HepG2 (cell line): ENCODE results near the gene GABRB1. TPM values are rescaled to one million over a fixed set of nuclear protein-coding genes. Genes with fewer than 3 reads are reported as not detected.

ENCODE experiments used
- ATAD3A ChIP-seq: sonication (generic); formaldehyde crosslinking; IDR thresholded peaks from 2 replicates; pipeline ENCODE4 v1.4.0; 2020; ENCODE audit warnings: missing genetic modification reagents
- BHLHE40 ChIP-seq: IDR thresholded peaks from 2 replicates; pipeline ENCODE4 v1.6.1; 2011; ENCODE audit warnings: low read length, improper control_type of control experiment
- CBX1 ChIP-seq: IDR thresholded peaks from one replicate; pipeline ENCODE4 v1.6.1; 2016; ENCODE audit warnings: antibody characterized with exemption, low read depth
- CHCHD3 ChIP-seq: sonication (generic); formaldehyde crosslinking; IDR thresholded peaks from 2 replicates; pipeline ENCODE4 v1.8.0; 2022; ENCODE audit warnings: mild to moderate bottlenecking, missing genetic modification reagents, moderate library complexity
- HMGA1 ChIP-seq: sonication (generic); formaldehyde crosslinking; conservative IDR thresholded peaks from 2 replicates; pipeline ENCODE4 v1.4.0; 2020; ENCODE audit warnings: missing genetic modification reagents
- HNRNPK ChIP-seq: fragments of 200-400 bp; formaldehyde crosslinking; IDR thresholded peaks from 2 replicates; pipeline ENCODE4 v1.6.1; 2018; ENCODE audit warnings: low read length, low read depth, moderate library complexity, mild to moderate bottlenecking; ENCODE audit not compliant: poor library complexity, severe bottlenecking
- KDM2A ChIP-seq: sonication (generic); formaldehyde crosslinking; IDR thresholded peaks from 2 replicates; pipeline ENCODE4 v1.4.0; 2020; ENCODE audit warnings: low read depth, missing genetic modification reagents, borderline replicate concordance
- NCOA2 ChIP-seq: sonication (generic); formaldehyde crosslinking; IDR thresholded peaks from 2 replicates; pipeline ENCODE4 v1.8.0; 2022; ENCODE audit warnings: inconsistent platforms
- NR1H2 ChIP-seq: sonication (generic); formaldehyde crosslinking; IDR thresholded peaks from 2 replicates; pipeline ENCODE4 v1.8.1; 2022; ENCODE audit warnings: low read depth, missing genetic modification reagents, borderline replicate concordance
- RBAK ChIP-seq: sonication (generic); formaldehyde crosslinking; IDR thresholded peaks from 2 replicates; pipeline ENCODE4 v1.5.1; 2020; ENCODE audit warnings: mild to moderate bottlenecking, missing genetic modification reagents
- SNAI1 ChIP-seq: sonication (generic); formaldehyde crosslinking; IDR thresholded peaks from 2 replicates; pipeline ENCODE4 v1.5.0; 2020; ENCODE audit warnings: mild to moderate bottlenecking, missing genetic modification reagents, borderline replicate concordance
- ZNF180 ChIP-seq: sonication (generic); formaldehyde crosslinking; IDR thresholded peaks from 2 replicates; pipeline ENCODE4 v1.4.0; 2020; ENCODE audit warnings: low read depth, missing genetic modification reagents, borderline replicate concordance
- ZNF263 ChIP-seq: sonication (generic); formaldehyde crosslinking; IDR thresholded peaks from 2 replicates; pipeline ENCODE4 v1.4.0; 2020; ENCODE audit warnings: missing genetic modification reagents
- ZNF280B ChIP-seq: sonication (generic); formaldehyde crosslinking; IDR thresholded peaks from 2 replicates; pipeline ENCODE4 v1.5.0; 2020; ENCODE audit warnings: missing genetic modification reagents, mild to moderate bottlenecking, borderline replicate concordance
- ZNF282 ChIP-seq: fragments of 450-650 bp; IDR thresholded peaks from 2 replicates; pipeline ENCODE4 v1.6.1; 2018; ENCODE audit not compliant: partially characterized antibody
- ZNF496 ChIP-seq: sonication (generic); formaldehyde crosslinking; IDR thresholded peaks from 2 replicates; pipeline ENCODE4 v1.8.1; 2023; ENCODE audit warnings: mild to moderate bottlenecking, moderate library complexity, missing genetic modification reagents; ENCODE audit not compliant: insufficient replicate concordance
- ZNF720 ChIP-seq: sonication (generic); formaldehyde crosslinking; IDR thresholded peaks from 2 replicates; pipeline ENCODE4 v1.4.0; 2020; ENCODE audit warnings: missing genetic modification reagents
- ZNF772 ChIP-seq: sonication (generic); formaldehyde crosslinking; IDR thresholded peaks from 2 replicates; pipeline ENCODE4 v1.5.0; 2020; ENCODE audit warnings: mild to moderate bottlenecking, missing genetic modification reagents
- ZSCAN22 ChIP-seq: sonication (generic); formaldehyde crosslinking; IDR thresholded peaks from 2 replicates; pipeline ENCODE4 v1.4.0; 2020; ENCODE audit warnings: mild to moderate bottlenecking, missing genetic modification reagents
- polyA plus RNA-seq, 8 experiments: library from polyadenylated mRNA; depleted of rRNA in 3 of 8; stranded (reverse) in 7 of 8; unstranded in 1 of 8; fragments of >200 nt; fragmentation: Illumina TruSeq in 4 of 8; extraction: Trizol in 4 of 8; gene quantifications; 2 replicates each; pipeline versions ENCODE4 v1.2.1 to v1.2.3, GENCODE V29; 2011 to 2016; ENCODE audit warnings: low read depth in 4 of 8, missing spikeins in 1 of 8, mixed read lengths in 1 of 8; ENCODE audit not compliant: insufficient read depth in 1 of 8
- total RNA-seq, 5 experiments: library from RNA; depleted of rRNA; stranded (reverse); fragments of >200 nt; fragmentation: Illumina TruSeq; extraction: Trizol; gene quantifications; 2 replicates each; pipeline ENCODE4 v1.2.3, GENCODE V29; 2016; ENCODE audit warnings: low read depth in 1 of 5
- TF ChIP-seq, protein P1 (sequence below): sonication (generic); formaldehyde crosslinking; IDR thresholded peaks from 2 replicates; pipeline ENCODE4 v1.4.0; 2020; ENCODE audit warnings: missing genetic modification reagents
- TF ChIP-seq, protein P2 (sequence below): sonication (generic); formaldehyde crosslinking; IDR thresholded peaks from 2 replicates; pipeline ENCODE4 v1.5.1; 2020; ENCODE audit warnings: missing genetic modification reagents, mild to moderate bottlenecking, borderline replicate concordance
- TF ChIP-seq, protein P3 (sequence below): sonication (generic); formaldehyde crosslinking; IDR thresholded peaks from 2 replicates; pipeline ENCODE4 v1.8.1; 2023; ENCODE audit warnings: mild to moderate bottlenecking, missing genetic modification reagents

GABRB1 gene
- total and polyA plus RNA-seq, 2 of the 13 experiments (the other 11 are each of a cell fraction or from before 2014, with no cell fraction given): not detected

DNA sequence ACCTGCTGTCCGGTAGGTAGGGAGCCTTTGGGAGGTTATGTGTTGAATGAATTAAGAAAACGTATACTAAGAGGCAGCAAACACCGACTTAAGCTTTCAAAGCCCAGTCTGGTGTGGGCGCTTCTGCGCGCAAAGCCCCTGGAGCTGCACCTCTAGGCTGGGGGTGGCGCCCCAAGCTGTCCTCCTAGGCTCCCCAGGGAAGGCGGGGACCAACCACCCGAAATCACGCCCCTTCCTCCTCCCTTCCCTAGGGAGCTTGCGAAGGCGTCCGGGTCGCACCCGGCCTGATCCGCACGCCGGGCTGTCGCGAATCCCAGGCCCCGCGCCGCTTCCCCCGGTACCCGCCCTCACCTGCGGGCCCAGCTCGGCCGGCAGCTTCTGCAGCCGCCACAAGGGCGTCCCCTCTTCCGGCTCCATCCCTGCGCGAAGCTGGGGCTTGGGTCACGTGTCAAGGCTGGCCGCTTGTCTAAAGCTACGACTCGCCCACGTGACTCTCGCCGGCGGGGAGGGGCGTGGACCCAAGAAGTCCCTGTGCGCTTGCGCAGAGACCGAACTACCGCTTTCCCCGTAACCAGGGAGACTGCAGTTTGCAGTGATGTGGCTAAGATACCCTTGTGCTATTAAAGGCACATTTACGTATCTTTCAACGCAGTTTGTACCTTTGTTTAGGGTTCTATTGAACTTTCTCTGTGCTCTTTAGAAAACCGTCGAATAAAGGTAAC lies 432.0 kb downstream of the GABRB1 start, which contains the start of gene COMMD8 (continued):
- peak; percentile 79 for TF ChIP-seq KDM2A
- TF ChIP-seq SNAI1: no peak
- TF ChIP-seq, protein P1, sequence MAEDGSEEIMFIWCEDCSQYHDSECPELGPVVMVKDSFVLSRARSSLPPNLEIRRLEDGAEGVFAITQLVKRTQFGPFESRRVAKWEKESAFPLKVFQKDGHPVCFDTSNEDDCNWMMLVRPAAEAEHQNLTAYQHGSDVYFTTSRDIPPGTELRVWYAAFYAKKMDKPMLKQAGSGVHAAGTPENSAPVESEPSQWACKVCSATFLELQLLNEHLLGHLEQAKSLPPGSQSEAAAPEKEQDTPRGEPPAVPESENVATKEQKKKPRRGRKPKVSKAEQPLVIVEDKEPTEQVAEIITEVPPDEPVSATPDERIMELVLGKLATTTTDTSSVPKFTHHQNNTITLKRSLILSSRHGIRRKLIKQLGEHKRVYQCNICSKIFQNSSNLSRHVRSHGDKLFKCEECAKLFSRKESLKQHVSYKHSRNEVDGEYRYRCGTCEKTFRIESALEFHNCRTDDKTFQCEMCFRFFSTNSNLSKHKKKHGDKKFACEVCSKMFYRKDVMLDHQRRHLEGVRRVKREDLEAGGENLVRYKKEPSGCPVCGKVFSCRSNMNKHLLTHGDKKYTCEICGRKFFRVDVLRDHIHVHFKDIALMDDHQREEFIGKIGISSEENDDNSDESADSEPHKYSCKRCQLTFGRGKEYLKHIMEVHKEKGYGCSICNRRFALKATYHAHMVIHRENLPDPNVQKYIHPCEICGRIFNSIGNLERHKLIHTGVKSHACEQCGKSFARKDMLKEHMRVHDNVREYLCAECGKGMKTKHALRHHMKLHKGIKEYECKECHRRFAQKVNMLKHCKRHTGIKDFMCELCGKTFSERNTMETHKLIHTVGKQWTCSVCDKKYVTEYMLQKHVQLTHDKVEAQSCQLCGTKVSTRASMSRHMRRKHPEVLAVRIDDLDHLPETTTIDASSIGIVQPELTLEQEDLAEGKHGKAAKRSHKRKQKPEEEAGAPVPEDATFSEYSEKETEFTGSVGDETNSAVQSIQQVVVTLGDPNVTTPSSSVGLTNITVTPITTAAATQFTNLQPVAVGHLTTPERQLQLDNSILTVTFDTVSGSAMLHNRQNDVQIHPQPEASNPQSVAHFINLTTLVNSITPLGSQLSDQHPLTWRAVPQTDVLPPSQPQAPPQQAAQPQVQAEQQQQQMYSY (CRISPR knock-in tag): peak; percentile 88
- no peak for TF ChIP-seq NR1H2 (CRISPR knock-in tag)
- TF ChIP-seq NCOA2: no peak
- TF ChIP-seq ZNF772: peak; percentile 32; the same call in 1 of the 2 replicates
- TF ChIP-seq ZNF282: no peak
- TF ChIP-seq RBAK (CRISPR knock-in tag): no peak
- peak; percentile 52 for TF ChIP-seq HNRNPK
- no peak for TF ChIP-seq ZSCAN22 (CRISPR knock-in tag)
- TF ChIP-seq CBX1: peak; percentile 73
- no peak for TF ChIP-seq CHCHD3 (CRISPR knock-in tag)
- no peak for TF ChIP-seq ZNF720 (CRISPR knock-in tag)
- TF ChIP-seq BHLHE40: peak; percentile 89
- TF ChIP-seq, protein P2, sequence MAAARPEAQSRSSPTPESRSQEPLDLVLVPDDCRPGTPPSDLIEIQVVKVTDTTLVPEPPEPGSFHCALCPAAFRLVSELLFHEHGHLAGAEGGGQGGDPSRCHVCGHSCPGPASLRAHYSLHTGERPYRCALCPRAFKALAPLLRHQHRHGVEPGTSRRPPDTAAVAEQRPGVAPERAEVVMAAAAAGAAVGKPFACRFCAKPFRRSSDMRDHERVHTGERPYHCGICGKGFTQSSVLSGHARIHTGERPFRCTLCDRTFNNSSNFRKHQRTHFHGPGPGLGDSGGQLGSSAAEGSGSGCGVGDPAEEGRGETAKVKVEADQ (CRISPR knock-in tag): no peak
- TF ChIP-seq ZNF496 (CRISPR knock-in tag): no peak
- no peak for TF ChIP-seq ZNF180 (CRISPR knock-in tag)
- TF ChIP-seq HMGA1: no peak
- TF ChIP-seq, protein P3, sequence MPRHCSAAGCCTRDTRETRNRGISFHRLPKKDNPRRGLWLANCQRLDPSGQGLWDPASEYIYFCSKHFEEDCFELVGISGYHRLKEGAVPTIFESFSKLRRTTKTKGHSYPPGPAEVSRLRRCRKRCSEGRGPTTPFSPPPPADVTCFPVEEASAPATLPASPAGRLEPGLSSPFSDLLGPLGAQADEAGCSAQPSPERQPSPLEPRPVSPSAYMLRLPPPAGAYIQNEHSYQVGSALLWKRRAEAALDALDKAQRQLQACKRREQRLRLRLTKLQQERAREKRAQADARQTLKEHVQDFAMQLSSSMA: no peak
- TF ChIP-seq ZNF263 (CRISPR knock-in tag): peak; percentile 35; the same call in 1 of the 2 replicates
- peak; percentile 81; the same call in 1 of the 2 replicates for TF ChIP-seq ZNF280B (CRISPR knock-in tag)
- TF ChIP-seq ATAD3A (CRISPR knock-in tag): no peak
